Cortex of kidney (tissue), 1 donor: ENCODE results near the gene ELL.

Source experiments
- DNase-seq: peaks from one replicate; lab custom pipeline; 2025; lab: John Stamatoyannopoulos, UW

ELL gene

GRCh38 chr19:18433735-18434398 is 88.0 kb downstream of the ELL start:
- no peak for DNase-seq

DNA sequence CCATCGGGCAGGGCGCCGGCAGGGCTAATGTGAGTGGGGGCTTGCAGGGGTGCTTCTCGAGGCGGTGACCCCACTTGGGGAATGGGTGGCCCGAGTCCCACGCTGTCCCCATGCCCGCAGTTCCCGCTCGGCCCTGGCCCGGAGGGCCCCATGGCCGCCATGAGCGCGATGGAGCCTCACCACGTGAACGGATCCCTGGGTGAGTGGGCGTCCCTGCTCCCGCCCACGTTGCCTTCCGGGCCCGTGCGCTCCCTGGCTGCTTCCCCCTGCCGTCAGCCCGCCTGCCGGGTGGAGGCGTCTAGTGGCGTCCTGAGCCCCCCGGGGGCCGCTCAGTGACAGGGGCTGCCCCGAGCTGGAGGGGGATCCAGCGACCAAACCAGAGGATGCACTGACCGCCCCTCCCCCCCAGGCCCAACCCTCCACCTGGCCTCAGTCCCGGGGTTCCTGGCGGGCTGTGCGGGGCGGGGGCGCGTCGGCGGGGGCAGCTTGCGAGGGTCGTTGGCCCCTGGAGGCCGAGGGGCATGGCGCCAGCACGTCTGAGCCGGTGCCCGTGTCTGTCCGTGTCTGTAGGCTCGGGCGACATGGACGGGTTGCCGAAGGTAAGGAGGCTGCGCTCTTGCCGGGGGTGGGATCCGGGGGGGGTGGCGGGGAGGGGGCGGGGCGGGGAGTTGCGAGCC is 88.7 kb downstream of the ELL start:
- DNase-seq = no peak

DNA sequence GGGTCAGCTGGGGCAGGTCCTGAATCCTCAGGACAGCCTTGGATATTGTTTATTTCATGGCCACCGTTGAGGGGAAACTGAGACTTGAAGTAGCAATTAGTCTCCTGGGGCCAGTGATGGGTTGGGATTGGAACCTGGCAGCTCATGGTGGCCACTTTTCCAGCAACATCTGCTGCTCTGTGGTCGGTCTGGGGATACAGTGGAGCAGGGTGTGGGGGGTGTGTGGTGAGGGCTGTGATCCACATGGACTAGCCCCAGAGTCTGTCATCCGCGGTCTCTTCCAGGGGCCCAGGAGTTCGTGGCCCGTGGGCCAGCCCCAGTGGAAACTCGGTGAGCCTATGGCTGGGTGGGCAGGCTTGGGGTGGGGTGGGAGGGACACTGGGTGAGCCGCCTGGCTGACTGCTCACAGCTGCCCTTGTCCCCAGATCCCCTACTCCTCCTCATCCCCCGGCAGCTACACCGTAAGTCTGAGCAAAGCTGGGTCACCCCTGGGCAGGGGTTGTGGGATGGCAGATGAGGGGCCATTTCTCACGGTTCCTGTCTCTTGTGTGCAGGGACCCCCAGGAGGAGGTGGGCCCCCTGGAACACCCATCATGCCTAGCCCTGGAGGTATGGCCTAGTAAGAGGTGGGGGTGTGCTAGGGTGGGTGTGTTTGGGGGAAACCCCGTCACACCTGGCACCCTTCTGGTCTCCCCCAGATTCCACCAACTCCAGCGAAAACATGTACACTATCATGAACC is 89.4 kb downstream of the ELL start:
- DNase-seq = no peak

DNA sequence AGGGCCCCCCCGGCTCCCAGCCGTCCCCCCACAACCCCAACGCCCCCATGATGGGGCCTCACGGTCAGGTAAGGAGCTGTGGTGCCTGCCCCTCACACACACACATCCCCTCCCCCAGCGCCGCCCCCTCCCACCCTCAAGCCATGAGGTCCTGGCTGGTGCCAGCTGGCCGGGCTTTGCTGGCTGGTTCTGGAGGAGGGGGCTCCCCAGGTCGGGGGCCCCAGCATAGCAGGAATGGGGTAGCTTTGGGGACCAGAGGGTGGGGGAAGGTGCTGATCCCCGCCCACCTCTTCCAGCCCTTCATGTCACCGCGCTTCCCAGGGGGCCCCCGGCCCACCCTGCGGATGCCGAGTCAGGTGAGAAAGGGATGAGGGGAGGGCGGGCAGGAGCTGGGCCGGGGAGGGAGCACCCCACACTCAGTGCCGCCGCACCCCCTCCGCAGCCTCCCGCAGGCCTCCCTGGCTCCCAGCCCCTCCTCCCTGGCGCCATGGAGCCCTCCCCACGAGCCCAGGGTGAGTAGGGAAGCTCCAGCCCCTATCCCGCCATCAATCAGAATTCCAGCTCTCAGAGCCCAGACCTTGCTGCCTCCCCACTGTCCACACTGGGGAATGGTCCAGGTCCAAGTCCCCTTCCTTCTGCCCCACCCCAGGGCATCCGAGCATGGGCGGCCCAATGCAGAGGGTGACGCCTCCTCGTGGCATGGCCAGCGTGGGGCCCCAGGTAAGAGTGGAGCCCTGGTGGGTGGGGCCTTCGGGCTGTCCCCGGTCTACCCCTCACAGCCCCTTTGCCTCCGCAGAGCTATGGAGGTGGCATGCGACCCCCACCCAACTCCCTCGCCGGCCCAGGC is 90.3 kb downstream of the ELL start:
- DNase-seq = no peak

DNA sequence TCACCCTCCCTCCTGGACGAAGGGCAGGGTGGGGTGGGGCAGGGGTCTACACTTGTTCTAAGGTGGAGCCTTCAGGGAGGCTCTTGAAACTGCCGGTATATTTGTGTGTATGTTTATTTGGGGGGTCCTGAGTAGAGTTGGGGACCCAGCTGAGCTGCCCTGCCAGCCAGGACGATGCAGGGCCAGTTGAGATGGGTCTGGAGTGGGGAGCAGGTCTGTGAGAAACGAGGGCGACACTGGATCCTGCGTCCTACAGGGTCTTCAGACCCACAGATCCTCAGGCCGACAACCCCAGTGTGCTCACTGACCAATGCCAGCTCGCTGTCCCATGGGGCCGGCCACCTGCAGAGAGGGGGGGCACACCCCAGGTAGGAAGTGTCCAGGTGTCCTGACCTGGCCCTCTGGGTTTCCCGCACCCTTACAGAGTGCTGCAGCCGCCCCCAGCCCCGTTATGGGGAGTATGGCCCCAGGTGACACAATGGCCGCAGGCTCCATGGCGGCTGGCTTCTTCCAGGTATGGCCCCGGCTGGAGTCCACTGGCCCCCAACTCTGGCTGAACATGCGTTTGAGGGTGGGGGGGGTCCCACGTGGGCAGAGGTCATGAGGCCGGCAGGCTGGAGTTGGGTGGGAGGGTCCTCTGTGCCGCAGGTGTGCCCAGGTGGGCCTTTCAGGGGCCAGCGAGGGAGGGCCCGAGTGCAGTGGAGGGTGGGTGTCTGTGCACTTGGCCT is 91.3 kb downstream of the ELL start:
- DNase-seq = no peak

DNA sequence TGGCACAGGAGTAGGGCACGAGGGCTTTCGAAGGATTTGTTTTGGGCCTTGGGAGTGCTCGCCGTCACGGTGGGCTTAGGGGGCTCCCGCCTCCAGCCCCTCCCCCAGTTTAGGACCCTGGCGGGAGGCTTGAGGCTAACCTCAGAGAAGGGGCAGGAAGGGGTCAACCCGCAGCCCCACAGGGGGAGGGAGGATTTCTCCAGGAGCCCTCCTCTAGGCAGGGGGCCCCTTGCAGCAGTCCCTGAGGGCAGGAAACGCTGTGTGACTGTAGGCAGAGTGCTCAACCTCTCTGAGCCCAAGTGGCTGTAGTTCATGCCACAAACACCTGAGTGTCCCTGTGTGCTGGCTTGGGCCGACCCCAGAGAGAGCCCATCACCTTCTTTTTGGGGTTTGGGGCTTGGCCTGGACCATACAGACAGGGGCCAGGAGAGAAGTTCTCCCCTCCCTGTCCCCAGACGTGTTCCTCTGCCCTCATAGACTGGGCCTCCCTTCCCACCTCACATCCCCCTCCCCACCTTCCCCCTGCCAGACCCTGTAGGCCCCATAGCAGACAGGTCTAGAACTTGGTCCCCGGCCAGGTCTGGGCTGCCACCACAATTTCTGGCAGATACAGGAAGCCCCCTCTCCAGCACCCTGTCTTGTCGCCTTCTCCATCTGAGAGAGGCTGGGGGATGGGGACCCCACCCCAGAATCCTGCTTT is 92.0 kb downstream of the ELL start:
- no peak for DNase-seq

GRCh38 chr19:18428787-18429674 is 92.8 kb downstream of the ELL start:
- no peak for DNase-seq

DNA sequence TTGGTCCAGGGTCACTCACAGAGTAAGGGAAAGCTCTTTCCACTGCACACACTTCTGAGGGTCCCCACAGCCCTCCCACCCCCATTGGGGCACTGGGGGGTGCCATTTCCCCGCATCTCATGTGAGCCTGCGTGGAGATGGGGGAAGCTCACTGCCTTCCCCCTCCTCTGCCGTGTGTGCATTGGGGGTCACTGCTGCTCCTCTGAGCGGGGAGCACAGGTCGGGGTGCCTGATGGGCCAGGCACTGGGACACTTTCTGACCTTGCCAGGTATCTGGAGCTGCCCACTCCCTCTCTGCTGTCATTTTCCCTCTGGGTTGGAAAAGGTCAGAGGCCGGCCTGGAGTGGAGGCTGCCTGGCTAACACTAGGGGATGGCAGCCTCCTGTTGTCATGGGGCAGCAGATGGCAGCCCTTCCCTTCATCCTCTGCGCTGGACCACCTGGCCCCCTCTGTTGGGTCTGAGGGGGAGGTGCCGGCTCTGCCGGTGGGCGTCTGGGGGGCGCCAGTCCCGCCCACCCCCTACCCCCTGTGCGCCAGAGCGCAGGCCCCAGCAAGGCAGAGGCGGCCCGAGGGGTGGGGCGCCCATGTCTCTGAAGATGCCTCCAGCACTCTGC is 93.6 kb downstream of the ELL start:
- no peak for DNase-seq

- DNase-seq = no peak
These were observed 94.1 kb downstream of the ELL start for GRCh38 chr19:18427743-18428113.

- no peak for DNase-seq
These were observed 94.7 kb downstream of the ELL start for GRCh38 chr19:18427080-18427742.

- DNase-seq = no peak
These were observed 95.5 kb downstream of the ELL start for GRCh38 chr19:18426416-18426767.

- DNase-seq = no peak
These were observed 96.1 kb downstream of the ELL start for GRCh38 chr19:18425515-18426415.

DNA sequence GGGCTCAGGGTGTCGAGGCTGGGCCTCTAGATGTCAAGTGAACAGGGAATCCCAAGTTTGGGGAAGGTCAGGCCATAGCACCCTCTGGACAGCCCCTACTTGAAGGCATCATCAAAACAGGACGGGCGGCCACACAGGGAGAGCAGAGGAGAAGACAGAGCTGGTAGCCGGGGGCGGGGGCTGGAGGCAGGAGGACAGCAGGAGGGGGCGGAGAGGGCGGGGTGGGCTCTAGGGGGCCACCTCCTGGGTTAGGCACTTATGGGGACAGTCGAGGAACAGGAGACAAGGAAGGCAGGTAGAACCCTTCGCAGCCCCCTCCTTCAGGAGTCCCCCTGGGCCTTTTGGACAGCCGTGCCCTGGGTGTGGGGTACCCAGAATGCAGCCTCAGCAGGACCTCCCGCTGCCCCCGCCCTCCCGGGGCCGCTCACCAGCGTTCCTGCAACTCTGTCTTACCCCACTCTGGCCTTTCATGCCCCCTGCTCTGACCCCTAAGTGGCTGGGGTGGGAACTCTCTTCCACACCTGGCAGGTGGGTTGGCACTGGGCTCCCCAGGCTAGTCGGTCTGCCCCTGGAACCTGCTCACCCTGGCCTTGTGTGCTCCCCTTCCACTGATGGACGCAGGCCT is 96.9 kb downstream of the ELL start:
- DNase-seq = no peak

- DNase-seq = no peak
These were observed 97.6 kb downstream of the ELL start for GRCh38 chr19:18424122-18424889.

GRCh38 chr19:18423258-18424020 is 98.4 kb downstream of the ELL start:
- DNase-seq = no peak
